Astrocyte (in vitro differentiated cells and primary cell): ENCODE results near the gene KIAA1217.

ENCODE experiments used
- EZH2 ChIP-seq: IDR thresholded peaks from 2 replicates; pipeline ENCODE4 v1.6.1; 2012; ENCODE audit warnings: mild to moderate bottlenecking, low read length, inconsistent platforms; ENCODE audit not compliant: insufficient read depth
- TF ChIP-seq, protein P1 (sequence below): IDR thresholded peaks from 2 replicates; pipeline ENCODE4 v1.5.1; 2011; ENCODE audit warnings: low read depth, mild to moderate bottlenecking, inconsistent platforms, low read length, moderate library complexity; ENCODE audit not compliant: insufficient read depth

DNA sequence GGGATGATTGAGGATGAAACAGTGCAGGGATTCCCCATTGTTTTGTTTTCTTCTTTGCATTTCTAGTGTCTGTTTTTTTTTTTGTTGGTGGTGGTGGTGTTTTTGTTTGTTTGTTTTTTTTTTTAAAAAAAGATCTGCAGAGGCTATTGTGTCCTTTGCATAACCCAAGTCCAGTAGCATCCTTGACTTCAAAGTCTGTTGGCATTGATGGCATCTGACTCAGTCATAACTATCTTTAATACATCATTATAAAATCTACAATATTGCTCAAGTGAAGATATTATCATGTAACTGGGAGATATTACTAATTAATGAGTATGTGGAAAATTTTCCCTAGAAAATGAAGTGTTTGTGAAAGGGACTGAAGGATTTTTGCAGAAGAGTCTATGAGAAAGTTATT is 70.2 kb downstream of the KIAA1217 start:
- TF ChIP-seq, protein P1, sequence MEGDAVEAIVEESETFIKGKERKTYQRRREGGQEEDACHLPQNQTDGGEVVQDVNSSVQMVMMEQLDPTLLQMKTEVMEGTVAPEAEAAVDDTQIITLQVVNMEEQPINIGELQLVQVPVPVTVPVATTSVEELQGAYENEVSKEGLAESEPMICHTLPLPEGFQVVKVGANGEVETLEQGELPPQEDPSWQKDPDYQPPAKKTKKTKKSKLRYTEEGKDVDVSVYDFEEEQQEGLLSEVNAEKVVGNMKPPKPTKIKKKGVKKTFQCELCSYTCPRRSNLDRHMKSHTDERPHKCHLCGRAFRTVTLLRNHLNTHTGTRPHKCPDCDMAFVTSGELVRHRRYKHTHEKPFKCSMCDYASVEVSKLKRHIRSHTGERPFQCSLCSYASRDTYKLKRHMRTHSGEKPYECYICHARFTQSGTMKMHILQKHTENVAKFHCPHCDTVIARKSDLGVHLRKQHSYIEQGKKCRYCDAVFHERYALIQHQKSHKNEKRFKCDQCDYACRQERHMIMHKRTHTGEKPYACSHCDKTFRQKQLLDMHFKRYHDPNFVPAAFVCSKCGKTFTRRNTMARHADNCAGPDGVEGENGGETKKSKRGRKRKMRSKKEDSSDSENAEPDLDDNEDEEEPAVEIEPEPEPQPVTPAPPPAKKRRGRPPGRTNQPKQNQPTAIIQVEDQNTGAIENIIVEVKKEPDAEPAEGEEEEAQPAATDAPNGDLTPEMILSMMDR, result no peak
- TF ChIP-seq EZH2, result no peak
